Inflammatory macrophage treated with lipopolysaccharide for 4 hours (primary cell): ENCODE measurements around the gene FERMT3.
"Not testable (repeated sequence)": the region's sequence is repeated elsewhere in the genome, so short reads cannot be mapped to it uniquely, and the experiment has no call there.

Source experiments
- DNase-seq: peaks from one replicate; pipeline ENCODE4 v3.0.0-alpha.2; 2020

FERMT3 gene

DNA sequence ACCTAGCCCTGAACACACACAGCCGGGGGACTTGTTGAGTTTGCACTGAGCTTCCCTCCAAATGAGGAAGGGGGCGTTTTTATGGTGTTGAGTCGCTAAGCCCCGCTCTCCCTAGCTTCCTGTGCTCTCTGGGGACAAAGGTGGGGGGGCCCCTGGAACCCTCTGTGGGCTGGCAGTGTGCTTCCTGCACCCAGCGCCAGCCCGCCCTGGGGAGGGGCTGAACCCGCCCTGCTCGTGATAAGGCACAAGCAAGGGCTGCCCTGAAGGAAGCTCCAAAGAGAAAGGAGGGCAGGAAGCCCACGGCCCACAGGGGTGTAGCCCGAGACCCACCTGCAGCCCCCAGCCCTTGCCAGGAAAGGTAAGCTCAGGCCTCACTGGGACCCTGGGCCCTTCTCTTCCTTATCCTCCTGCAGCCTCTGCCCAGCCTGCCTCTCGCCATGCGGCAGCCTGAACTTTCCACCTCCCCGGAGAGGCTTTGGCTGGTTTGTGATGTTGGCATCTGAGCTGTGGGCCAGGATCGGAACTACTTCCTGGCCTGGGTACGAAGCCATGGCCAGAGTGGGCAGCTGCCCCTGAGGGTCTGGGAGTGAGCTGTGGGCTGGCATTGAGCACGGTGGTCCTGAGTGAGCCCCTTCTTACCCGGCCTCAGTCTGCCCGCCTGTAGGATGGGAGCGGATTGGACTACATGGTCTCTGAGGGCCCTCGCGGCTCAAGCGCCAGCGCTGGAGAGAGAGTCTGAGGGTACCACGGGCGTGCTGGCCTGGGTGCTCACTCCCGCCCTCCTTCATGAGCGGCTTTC is at the start of gene FERMT3:
Gene FERMT3, plus strand, starts transcription at position 265 of the 799 bp plus-strand sequence. CDS start 644 bp downstream, outside the sequence.
- peak; percentile 72 for DNase-seq

DNA sequence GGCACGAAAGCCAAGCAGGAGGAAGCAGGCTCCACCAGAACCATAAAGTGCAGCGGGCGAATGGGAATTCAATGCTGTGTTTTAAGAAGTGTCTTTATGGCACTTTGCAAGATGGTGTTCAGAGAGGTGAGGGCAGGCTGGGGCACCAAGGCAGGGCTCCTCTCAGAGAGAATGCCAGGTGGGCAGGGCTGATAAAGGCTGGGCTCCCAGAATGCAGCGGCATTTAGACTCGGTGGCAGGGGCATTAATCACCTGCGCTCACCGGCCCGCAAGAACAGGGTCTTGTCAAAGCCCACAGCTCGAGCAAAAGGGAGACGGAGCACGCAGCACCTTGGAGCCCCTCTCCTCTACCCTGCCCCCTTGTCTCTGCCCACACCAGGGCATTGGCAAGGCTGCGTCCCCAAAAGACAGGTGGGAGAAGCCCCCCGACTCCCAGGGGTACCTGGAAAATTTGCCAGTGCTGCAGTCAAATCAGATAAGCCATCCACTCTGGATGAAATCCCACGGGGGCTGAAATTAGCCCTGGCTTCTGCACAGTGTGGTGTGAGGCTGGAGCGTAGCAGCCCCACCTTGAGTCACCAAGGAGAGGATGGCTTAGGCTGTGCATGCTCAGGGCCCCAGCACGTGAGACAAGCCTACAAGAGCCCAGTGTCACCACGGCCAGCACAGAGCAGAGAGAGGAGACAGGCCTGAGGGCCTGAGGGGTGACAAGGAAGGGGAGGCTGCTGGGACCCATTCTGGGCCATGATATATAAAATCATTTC is 48.7 kb upstream of the FERMT3 start:
- DNase-seq: no peak

DNA sequence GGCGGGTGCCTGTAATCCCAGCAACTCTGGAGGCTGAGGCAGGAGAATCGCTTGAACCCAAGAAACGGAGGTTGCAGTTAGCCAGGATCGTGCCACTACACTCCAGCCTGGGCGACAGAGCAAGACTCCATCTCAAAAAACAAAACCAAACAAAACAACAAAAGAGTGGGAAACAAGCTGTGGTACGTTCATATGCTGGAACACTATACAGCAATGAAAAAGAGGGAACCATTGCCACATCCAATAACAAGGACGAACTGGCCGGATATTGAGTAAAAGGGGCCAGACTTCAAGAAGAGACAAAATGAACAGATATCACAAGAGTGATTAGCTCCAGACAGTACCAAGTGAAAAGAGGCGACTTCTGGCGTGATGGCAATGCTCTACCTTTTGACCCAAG is 45.5 kb upstream of the FERMT3 start:
- DNase-seq: no peak

DNA sequence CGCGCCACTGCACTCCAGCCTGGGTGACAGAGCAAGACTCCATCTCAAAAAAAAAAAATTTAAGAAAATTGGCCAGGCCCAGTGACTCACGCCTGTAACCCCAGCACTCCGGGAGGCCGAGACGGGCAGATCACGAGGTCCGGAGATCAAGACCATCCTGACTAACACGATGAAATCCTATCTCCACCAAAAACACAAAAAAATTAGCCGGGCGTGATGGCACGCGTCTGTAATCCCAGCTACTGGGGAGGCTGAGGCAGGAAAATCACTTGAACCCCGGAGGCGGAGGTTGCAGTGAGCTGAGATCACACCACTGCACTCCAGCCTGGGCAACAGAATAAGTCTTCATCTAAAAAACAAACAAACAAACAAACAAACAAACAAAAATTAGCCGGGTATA is 43.8 kb upstream of the FERMT3 start:
- DNase-seq: not testable (repeated sequence)

DNA sequence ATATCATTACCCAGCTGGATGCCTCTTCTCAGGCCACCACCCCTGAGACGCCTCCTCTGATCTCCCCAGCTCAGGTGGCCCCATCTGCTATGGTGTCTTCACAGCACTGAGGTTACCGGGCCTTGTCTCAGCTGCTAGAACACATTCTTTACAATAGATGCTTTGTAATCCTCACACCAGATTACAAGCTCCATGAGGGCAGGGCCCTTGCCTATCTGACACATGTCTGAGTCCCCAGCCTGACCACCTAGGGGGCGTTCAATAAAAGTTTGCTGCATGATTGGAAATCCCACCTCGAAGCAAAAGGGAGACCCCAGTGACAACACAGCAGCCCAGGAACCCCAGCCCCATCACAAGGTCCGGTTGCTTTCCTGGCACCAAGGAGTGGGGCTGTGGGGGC is 42.6 kb upstream of the FERMT3 start:
- DNase-seq: no peak

DNA sequence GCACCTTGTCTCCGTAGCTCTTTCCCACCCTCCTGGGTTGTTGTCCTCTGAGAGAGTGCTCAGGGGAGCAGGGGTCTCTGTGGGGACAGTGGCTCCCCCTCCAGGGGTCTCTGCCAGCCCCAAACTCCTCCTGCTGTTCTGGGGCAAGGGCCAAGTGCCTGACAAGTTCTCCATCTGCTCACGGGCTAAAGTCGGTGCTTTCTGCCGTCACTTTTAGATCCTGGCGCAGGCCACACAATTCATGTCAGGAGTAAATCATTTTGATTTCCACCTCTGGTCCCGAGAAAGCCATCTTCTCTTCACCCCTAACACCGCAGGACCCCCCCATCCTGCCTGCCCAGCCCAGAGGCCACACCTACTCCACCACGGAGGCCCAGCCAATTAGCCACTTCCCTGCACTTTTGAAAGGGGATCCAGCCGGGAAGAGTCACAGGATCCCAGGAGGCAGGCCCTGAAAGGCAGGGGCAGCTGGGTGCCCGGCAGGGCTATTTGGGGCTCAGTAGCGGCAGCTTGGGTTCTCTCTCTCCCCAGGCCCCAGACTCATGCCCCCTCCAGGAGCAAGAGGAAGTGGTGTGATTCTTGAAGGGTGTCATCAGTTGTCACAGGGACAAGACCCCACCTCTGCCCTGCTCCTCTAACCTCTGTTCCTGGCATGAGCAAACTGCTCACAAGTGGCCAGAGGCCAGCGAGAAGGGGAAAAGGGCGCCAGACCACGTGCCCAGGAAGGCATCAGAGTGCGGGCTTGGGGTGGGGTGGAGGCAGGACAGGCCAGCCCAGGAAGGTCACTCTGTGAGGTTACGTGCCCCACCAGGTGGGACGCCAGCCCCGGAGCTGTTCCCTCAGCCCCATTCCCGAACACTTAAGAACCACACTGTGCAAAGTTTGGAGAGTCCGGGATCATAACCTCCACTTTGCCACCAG is 41.9 kb upstream of the FERMT3 start:
- DNase-seq: no peak

DNA sequence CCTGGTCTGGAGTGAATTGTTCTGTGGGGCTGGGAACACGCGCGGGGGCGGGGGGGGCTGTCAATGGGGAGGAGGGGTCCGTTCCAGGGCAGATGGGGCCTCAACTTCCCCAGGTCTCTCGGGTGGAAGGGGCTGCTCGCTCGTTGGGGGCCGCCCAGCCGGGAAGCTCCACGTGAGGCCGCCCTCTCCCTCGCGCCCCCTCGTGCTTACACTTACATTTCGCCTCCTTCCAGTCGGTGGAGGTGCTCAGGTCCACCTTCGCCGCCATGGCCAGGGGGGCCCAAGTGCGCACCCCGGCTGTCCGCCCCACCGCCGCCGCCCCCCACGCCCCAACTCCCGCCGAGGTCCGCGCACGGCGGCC is 41.1 kb upstream of the FERMT3 start:
- no peak for DNase-seq

DNA sequence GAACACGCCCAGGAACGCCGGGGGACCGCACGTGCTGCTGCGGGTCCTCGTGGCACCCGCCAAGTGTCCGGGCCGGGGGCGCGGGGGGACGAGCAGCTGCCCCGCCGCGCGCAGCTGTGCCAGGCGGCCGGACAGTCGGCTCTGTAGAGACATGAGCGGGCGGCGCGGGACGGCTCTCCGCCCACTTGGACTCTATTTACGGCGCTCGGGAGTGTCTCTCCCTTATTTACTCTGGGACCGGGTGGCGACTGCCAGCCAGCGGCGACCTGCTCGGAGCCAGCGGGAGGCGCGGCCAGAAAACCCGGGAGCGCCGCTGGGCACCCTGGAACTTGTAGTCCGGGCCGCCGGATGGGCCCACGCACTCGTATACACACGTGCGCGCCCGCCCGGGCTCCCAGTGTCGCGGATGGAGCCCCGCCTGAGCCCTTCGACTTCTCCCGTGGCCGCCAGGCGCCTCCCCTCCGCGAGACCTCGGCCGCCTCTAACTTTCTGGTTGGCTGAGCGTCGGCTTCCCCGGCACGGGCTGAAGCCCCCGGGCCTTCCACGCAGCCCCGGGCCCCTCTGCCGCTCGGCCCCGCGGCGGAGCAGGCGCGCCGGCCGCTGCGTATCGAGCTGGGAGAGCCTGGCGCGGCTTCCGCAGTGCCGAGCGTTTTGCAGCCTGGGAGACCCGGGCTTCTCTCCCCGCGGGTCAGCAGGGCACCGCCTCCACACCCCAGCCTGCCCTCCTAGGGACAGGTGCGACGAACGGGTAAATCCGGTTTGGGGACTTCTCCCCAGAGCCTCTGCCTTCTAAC is 40.5 kb upstream of the FERMT3 start, which contains the start of gene MACROD1:
Gene MACROD1, minus strand, starts transcription at position 272 of the 794 bp plus-strand sequence. Its CDS starts 119 bp downstream, at position 153.
- peak; percentile 78 for DNase-seq

DNA sequence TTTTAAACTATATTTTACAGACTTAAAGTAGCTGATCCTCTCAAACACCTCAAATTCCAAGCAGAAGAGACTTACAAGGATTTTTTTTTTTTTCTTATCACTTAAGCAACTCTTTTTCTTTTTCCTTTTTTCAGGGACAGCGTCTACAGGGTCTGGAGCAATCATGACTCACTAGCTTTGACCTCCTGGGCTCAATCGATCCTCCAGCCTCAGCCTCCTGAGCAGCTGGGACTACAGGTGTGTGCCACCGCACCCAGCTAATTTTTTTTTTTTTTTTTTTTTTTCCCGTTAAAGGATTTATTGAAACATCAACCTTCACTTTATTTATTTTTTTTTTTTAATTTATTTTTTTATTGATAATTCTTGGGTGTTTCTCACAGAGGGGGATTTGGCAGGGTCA is 36.1 kb upstream of the FERMT3 start:
- no peak for DNase-seq

DNA sequence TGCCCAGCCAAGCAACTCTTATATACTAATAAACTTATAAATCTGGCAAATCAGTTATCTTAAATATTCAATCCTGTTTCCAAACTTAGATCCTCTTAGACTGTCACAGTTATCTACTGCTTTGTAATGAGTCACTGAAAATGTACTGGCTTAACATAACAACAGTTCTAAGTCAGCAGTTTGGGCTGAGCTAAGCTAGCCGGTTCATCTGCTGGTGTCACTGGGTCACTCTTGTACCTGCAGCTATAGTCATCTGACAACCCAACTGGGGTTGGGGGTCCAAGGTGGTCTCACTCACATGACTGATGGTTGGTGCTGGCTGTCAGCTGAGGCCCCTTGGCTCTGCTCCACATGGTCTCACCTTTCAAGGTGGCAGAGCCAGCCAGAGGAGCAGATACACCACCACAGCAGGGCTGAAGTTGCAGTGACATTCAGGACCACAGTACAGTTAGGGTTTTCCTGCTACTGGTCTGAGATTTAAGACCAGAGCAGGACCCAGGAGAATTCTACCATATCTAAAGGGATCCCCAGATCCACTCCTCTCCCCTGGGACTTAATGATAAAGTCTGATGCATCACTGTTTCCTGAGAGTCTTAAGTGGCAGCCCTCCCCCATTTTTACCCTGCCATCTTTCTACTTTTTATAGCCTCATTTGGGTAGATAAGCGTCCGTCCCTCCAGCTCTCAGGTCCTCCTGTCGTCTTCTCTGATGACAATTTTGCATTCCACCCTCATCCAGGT is 32.7 kb upstream of the FERMT3 start:
- no peak for DNase-seq

DNA sequence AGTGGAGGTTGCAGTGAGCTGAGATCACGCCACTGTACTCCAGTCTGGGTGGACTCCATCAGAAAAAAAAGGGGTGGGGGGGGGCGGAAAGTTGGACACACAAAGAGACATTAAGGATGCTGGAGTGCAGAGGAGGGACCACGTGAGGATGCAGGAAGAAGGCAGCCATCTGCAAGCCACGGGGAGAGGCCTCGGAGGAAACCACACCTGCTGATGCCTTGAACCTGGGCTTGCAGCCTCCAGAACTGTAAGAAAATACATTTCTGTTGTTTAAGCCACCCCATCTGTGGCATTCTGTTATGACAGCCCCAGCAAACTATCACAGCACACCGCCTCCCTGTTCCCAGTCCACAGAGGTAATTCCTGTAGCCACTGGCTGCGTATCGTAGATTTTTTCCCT is 29.8 kb upstream of the FERMT3 start:
- no peak for DNase-seq

DNA sequence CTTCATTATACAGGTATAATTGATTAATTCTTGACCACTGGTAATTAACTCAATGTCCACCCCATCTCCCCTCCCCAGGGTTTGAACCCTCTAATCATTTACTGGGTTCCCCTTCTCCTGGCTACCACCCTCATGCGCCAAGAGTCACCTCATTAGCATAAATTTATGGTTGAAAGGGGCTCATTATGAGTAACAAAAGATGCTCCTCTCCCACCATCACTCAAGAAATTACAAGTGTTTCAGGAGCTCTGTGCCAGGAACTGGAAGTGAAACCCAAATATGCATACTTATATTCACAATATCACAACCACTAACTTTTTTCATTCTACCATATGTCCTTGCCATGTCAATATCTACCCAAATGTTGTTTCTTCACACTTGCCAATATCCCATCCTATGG is 28.3 kb upstream of the FERMT3 start:
- DNase-seq: no peak

DNA sequence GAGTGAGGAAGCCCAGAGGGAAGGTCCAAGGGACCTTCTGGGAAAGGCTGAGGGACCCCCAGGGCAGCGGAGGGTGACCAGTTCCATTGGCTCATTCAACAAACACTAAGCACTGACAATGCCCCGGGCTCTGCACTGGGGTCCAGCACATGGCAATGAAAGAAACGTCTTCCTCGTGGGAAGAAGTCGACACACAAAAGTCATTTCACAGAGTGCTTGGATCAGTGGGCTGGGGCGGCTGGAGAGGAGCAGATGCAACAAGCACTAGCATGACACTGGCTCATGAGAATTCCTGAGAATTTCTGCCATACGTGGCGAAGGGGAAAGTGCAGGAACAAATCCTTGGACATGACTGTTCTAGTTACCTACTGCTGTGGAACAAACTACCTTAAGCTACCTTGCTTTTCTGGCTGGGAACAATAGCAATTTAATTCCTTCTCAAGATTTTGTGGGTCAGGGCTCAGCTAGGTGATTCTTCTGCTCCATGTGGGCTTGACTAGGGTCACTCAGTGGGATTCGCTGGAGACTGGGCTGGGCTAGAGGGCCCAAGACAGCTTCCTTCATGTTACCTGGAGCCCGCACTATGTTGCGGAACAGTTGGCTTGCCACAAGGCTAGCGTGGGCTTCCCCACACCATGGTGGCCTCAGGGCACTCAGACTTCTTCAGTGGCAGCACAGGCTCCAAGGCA is 27.4 kb upstream of the FERMT3 start:
- no peak for DNase-seq

DNA sequence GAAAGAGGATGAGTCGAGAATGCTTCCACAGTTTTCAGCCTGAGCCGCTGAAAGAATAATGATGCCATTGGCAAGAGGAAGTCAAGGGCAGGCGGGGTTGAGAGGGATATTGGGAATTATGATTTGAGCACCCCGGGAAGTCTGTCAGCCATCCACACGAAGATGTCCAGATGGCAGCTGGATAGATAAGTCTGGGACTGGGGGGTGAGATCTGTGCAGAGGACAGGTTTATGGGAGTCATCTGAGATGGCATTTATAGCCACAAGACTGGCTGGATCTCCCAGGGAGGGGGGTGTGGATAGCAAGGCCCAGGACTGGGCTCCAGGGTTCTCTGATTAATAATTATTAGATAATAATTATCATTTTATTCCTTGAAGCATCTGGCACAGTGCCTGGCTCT is 25.6 kb upstream of the FERMT3 start:
- DNase-seq: no peak

DNA sequence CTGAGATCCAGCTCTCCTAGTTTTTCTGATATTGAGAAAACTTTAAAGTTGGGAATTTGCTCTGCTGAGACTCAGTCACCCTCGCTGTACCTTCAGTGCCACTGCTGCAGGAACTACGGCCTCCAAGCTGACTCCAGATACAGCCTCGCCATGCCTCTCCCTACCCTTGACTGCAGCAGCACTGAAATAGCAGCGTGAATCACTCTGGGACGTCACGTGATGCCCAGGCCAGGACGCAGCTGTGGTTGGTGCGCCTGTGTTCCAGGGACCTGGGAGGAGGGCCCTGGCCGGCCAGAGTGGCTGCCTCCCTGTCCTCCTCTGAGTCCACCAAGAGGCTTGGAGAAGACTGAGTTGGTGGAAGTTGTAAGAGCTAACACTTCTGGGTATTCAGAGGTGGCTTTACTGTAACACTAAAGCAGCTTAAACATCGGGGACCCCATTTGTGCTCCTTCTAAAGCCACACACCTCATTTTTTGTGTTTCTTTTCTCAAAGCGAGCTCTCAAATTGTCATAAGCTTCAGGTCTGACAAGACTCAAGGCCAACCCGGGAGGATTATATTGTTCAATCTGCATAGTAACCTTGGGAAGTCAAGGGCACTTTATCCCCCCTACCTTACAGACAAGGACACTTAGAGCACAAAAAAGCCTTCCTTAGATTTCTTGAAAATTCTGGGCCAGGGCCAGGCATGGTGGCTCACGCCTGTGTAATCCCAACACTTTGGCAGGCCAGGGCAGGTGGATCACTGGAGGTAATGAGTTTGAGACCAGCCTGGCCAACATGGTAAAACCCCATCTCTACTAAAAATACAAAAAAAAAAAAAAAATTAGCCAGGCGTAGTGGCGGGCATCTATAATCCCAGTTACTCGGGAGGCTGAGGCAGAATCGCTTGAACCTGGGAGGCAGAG is 24.8 kb upstream of the FERMT3 start:
- DNase-seq: peak; percentile 89

DNA sequence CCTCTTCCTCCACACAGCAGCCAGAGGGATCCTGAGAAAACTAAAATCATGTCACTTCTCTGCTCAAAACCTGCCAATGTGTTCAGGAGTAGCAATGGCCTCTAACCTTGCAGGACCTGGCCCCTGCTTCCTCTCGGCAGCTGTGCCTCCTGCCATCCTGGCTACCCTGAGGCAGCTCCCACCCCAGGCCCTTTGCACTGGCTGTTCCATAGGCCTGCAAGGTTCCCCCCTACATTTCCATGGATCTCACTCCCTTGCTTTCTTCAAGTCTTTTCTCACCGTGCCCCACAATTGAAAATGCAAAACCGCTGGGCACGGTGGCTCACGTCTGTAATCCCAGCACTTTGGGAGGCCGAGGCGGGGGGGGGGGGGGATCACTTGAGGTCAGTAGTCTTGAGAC is 22.6 kb upstream of the FERMT3 start:
- no peak for DNase-seq

DNA sequence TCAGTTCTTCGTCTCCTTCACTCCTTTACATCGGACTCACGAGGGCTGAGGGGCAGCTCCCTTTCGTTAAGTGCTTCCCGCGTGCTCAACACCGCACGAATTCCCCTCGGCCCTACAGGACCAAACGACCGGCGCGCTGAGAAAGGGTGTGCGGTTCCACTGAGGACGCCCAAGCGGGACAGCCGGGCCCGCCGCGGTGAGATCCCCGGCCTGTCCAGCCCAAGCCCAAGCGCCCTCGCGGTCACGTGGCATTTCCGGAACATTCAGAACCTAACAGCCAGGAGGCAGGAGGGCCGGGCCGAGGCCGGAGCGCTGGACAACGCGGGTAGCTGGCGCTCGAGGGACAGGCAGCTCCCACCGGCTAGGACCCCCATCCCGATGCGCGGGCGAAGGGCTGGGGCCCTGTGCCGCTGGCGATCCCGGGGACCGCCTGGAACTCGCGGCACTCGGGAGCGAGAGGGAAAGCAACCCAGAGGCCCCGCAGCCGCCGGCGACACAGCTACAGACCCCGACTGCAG is 21.3 kb upstream of the FERMT3 start:
- DNase-seq: peak; percentile 78

DNA sequence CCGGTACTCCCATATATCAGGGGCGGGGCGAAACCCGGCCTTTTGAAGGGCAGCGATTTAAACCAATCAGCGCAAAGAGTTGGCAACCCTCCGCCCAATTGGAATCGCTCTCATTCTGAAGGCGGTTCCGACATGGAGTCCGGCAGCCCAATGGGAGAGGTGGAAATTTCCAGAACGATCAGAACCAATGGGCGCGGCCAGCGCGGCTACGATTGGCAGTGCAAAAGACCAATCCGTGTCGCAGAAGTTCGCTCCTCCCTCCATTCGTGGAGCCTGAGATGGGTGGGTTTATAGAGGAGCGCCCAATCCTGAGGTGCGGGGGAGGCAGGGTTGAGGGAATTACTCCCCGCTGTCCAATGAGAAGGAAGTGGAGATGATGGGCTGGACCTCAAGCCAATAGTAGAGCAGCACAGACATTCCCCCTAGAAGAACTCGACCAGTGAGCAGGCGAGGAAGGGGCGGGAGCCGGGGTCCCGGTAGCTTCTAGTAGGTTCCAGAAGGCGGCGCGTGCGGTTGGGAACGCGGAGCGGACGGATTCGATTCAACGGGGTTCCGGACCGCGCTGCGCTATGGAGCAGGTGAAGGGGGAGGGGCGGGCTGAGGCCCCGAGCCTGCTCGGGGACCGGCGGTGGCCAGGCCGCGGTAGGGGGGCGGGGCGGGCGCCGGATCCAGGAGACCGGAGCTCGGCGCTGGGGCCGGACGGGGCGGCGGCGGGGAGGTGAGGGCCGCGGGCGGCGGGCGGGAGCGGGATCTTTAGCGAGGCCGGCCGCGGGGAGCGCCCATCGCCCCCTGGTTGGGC is 20.6 kb upstream of the FERMT3 start, which contains the start of gene STIP1:
Gene STIP1, plus strand, starts transcription at position 479 of the 799 bp plus-strand sequence. Its CDS starts 91 bp downstream, at position 570.
- peak; percentile 100 for DNase-seq
